Measurements from ENCODE around the gene FAM193B. TPM values are rescaled to one million over a fixed set of nuclear protein-coding genes. Genes with fewer than 3 reads are reported as not detected.

Gene FAM193B
- total and polyA plus RNA-seq, 9 of the 15 experiments (the other 6 are each of a cell fraction or from before 2014, with no cell fraction given): 4.4 to 76.4 (median 37.3) TPM

DNA sequence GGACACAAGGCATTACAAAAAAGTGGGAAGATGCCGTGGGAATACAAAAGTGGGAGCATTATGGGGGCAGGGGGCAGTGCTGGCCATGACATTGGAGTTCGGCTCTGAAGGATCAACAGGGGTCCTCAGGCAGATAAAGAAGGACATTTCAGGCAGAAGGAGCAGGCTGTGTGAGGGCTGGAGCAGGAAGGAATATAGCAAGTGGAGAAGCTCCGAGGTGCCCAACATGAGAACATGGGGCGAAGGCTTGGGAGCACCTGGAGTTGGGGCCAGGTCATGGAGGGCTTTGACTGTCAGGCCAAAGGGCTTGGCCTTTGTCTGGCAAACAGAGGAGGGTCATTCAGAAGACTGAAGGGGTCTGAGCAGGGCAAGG, 48.1 kb upstream of the FAM193B start:
- H3K9me3 ChIP-seq (replicated peaks; ENCODE audit: control insufficient read depth, insufficient read depth, low read depth, low read length): no peaks in the 10 kb centered on the region
- peaks cover 5% of the 10 kb centered on the region; the same call in 1 of the 3 replicates for H3K36me3 ChIP-seq (ENCODE audit: control insufficient read depth, insufficient read depth, low read length)
- BruUV-seq (replicated peaks): no TSS peak
- 0 out of 2 replicates have a peak, but pooled peaks cover 4% of the 10 kb centered on the region for H4K20me1 ChIP-seq (replicated peaks; ENCODE audit: control insufficient read depth, insufficient read depth, low read length)
- in situ Hi-C loops (cut with MboI): loop anchor here (25.0 kb wide), 1 partner anchor 460 kb away; no protein-coding TSS in a partner anchor
- WGBS (ENCODE audit: insufficient coverage, low coverage, missing lambda C conversion rate): 80% methylated on average over 4 of the region's 4 CpGs
- H3K4me2 ChIP-seq (ENCODE audit: insufficient read depth, low read length): no peak overlapping the region
- no peak overlapping the region for H3K4me3 ChIP-seq
- H3K4me1 ChIP-seq (replicated peaks in 1 of 2; ENCODE audit: control insufficient read depth in 2 of 2, insufficient read depth in 2 of 2, low read length in 2 of 2): peaks cover 13 to 36% of the 10 kb centered on the region in 2 experiments; a peak in 4 of 5 replicates
- no peak for TF ChIP-seq PPARD (CRISPR knock-in tag; IDR thresholded peaks at IDR 0.05)
- no peak for TF ChIP-seq ZNF407 (IDR thresholded peaks at IDR 0.05; ENCODE audit: low read depth)
- no peak for TF ChIP-seq CBX8 (IDR thresholded peaks at IDR 0.05; ENCODE audit: borderline replicate concordance, extremely low read depth, low read depth, low read length, poor library complexity, severe bottlenecking)
- no peak for TF ChIP-seq ZBED1 (IDR thresholded peaks at IDR 0.05)
- TF ChIP-seq, protein P1, sequence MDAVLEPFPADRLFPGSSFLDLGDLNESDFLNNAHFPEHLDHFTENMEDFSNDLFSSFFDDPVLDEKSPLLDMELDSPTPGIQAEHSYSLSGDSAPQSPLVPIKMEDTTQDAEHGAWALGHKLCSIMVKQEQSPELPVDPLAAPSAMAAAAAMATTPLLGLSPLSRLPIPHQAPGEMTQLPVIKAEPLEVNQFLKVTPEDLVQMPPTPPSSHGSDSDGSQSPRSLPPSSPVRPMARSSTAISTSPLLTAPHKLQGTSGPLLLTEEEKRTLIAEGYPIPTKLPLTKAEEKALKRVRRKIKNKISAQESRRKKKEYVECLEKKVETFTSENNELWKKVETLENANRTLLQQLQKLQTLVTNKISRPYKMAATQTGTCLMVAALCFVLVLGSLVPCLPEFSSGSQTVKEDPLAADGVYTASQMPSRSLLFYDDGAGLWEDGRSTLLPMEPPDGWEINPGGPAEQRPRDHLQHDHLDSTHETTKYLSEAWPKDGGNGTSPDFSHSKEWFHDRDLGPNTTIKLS (IDR thresholded peaks at IDR 0.05; ENCODE audit: borderline replicate concordance, low read depth): no peak
- FAIRE-seq (no peak), DNase-seq (ENCODE audit: extremely low read depth in 1 of 4, low spot score in 3 of 4) (no peak), ATAC-seq (no peak)
- no peak overlapping the region for H2AFZ ChIP-seq (ENCODE audit: low read depth, low read length)
- no peak overlapping the region; a peak in 1 of 4 replicates for H3K9ac ChIP-seq (ENCODE audit: insufficient read depth in 1 of 2, low read depth in 2 of 2, low read length in 2 of 2)
- POLR2A ChIA-PET: interaction anchor here (0.6 to 1.6 kb wide), 4 partner anchors 10 to 19 kb away, joined by 3 to 8 read pairs (median 3); partner anchors contain the start of gene TMED9
- no peaks in the 10 kb centered on the region for H3K27me3 ChIP-seq (ENCODE audit: control insufficient read depth in 2 of 2, insufficient read depth in 2 of 2, low read length in 2 of 2)
- CTCF ChIA-PET (ENCODE audit: low intra/inter-chr PET ratio): no interaction called here
- H3K79me2 ChIP-seq (ENCODE audit: control insufficient read depth, insufficient read depth, low read length): peaks cover 14% of the 10 kb centered on the region; the same call in 2 of the 3 replicates
- H3K27ac ChIP-seq (ENCODE audit: extremely low read depth, low read depth, low read length): no peak overlapping the region
- intact Hi-C loops (cut with micrococcal nuclease): loop anchor here (5.0 kb wide), 1 partner anchor 470 kb away; no protein-coding TSS in a partner anchor
- H3K9me1 ChIP-seq (ENCODE audit: control insufficient read depth, insufficient read depth, low read length): no peaks in the 10 kb centered on the region

Measured in K562 (cell line).